WERI-Rb-1 (cell line): Measurements from ENCODE around the gene PGA5.

ENCODE experiments used
- DNase-seq: peaks from one replicate; pipeline ENCODE4 v3.0.0-alpha.2; 2020
- H3K27ac ChIP-seq: fragments of 250-450 bp; sonication (Bioruptor Pico); 2 replicates; pipeline ENCODE4 v1.5.1; 2020; ENCODE audit warnings: mild to moderate bottlenecking, moderate library complexity
- H3K27me3 ChIP-seq: fragments of 250-450 bp; sonication (Bioruptor Pico); 2 replicates; pipeline ENCODE4 v1.5.1; 2021; ENCODE audit warnings: mild to moderate bottlenecking, low read depth, moderate library complexity; ENCODE audit not compliant: insufficient read depth, severe bottlenecking
- H3K36me3 ChIP-seq: fragments of 250-450 bp; sonication (Bioruptor Pico); 2 replicates; pipeline ENCODE4 v1.5.1; 2020; ENCODE audit warnings: mild to moderate bottlenecking, moderate library complexity
- H3K4me3 ChIP-seq: 2 replicates; pipeline ENCODE4 v1.5.1; 2011; ENCODE audit warnings: low read depth, mild to moderate bottlenecking, control low read depth, low read length
- H3K9me3 ChIP-seq: fragments of 250-450 bp; sonication (Bioruptor Pico); 2 replicates; pipeline ENCODE4 v1.5.1; 2021; ENCODE audit warnings: mild to moderate bottlenecking, moderate library complexity; ENCODE audit not compliant: severe bottlenecking
- CTCF ChIP-seq: IDR thresholded peaks from 2 replicates; pipeline ENCODE4 v1.5.1; 2011; ENCODE audit warnings: low read depth, mild to moderate bottlenecking, control low read depth, inconsistent platforms, low read length

Gene PGA5

GRCh38 chr11:61275191-61275590 is 34.2 kb downstream of the PGA5 start:
- peaks cover 20% of the 10 kb centered on the region for H3K36me3 ChIP-seq
- H3K27ac ChIP-seq, result no peak overlapping the region
- no peak for TF ChIP-seq CTCF
- no peaks in the 10 kb centered on the region for H3K9me3 ChIP-seq
- H3K27me3 ChIP-seq, result no peaks in the 10 kb centered on the region
- no peak for DNase-seq
- H3K4me3 ChIP-seq, result no peak overlapping the region

- Histone ChIP-seq H3K4me3 (no peak overlapping the region), H3K36me3 (peaks cover 22% of the 10 kb centered on the region)
These were observed 36.4 kb downstream of the PGA5 start for GRCh38 chr11:61277186-61278000.

GRCh38 chr11:61278001-61278470 is 37.1 kb downstream of the PGA5 start:
- no peaks in the 10 kb centered on the region for H3K27me3 ChIP-seq
- H3K9me3 ChIP-seq, result no peaks in the 10 kb centered on the region
- no peak for TF ChIP-seq CTCF
- H3K36me3 ChIP-seq, result peaks cover 28% of the 10 kb centered on the region
- no peak for DNase-seq
- H3K4me3 ChIP-seq, result no peak overlapping the region
- no peak overlapping the region for H3K27ac ChIP-seq

More at GRCh38 chr11:61277186-61278000, 36.4 kb downstream of the PGA5 start:
- Histone ChIP-seq H3K9me3 (no peaks in the 10 kb centered on the region), H3K27ac (no peak overlapping the region), H3K27me3 (no peaks in the 10 kb centered on the region)
- no peak for TF ChIP-seq CTCF
- DNase-seq, result no peak

GRCh38 chr11:61279934-61280659 is 39.1 kb downstream of the PGA5 start:
- no peak for DNase-seq
- H3K4me3 ChIP-seq, result no peak overlapping the region
- no peak overlapping the region for H3K27ac ChIP-seq
- no peaks in the 10 kb centered on the region for H3K27me3 ChIP-seq
- TF ChIP-seq CTCF, result no peak
- peaks cover 39% of the 10 kb centered on the region for H3K36me3 ChIP-seq
- no peaks in the 10 kb centered on the region for H3K9me3 ChIP-seq

- H3K27me3 ChIP-seq, result no peaks in the 10 kb centered on the region
- peaks cover 43% of the 10 kb centered on the region for H3K36me3 ChIP-seq
- no peak for TF ChIP-seq CTCF
- no peak overlapping the region for H3K4me3 ChIP-seq
- no peak overlapping the region for H3K27ac ChIP-seq
- no peaks in the 10 kb centered on the region for H3K9me3 ChIP-seq
- no peak for DNase-seq
These were observed 40.1 kb downstream of the PGA5 start for GRCh38 chr11:61280883-61281580.
